HFFc6 (cell line): ENCODE data around the gene RNASE12. TPM values are rescaled to one million over a fixed set of nuclear protein-coding genes. Genes with fewer than 3 reads are reported as not detected.

ENCODE experiments used
- DNase-seq: peaks from one replicate; pipeline ENCODE4 v3.0.0-alpha.2; 2018
- H3K27ac Mint-ChIP-seq: 2 replicates; pipeline ENCODE4 v1.8.0; 2020; ENCODE audit warnings: mild to moderate bottlenecking, mixed read lengths
- H3K27me3 Mint-ChIP-seq: 2 replicates; pipeline ENCODE4 v1.8.0; 2021; ENCODE audit warnings: mild to moderate bottlenecking, moderate library complexity, mixed read lengths; ENCODE audit not compliant: insufficient read depth
- H3K36me3 Mint-ChIP-seq: 2 replicates; pipeline ENCODE4 v1.8.0; 2021; ENCODE audit warnings: low read depth, mixed read lengths
- H3K4me1 Mint-ChIP-seq: 2 replicates; pipeline ENCODE4 v1.8.0; 2020; ENCODE audit warnings: low read depth, mixed read lengths
- H3K4me3 Mint-ChIP-seq: 2 replicates; pipeline ENCODE4 v1.8.0; 2020; ENCODE audit warnings: mild to moderate bottlenecking, moderate library complexity, mixed read lengths
- H3K9me3 Mint-ChIP-seq: 2 replicates; pipeline ENCODE4 v1.8.0; 2020; ENCODE audit warnings: mild to moderate bottlenecking, mixed read lengths
- CTCF ChIP-seq: fragments of 200-600 bp; sonication (generic); IDR thresholded peaks from 2 replicates; pipeline ENCODE4 v1.5.0; 2021; ENCODE audit warnings: antibody characterized with exemption, mild to moderate bottlenecking
- total RNA-seq, 6 experiments: library from RNA; stranded (reverse); fragmentation: NEBNext Ultra II Directional; extraction: Animal tissue kit (Norgen Biotek cat#: 25700); gene quantifications; 2 replicates in 1 of 6; 3 replicates in 5 of 6; pipeline ENCODE4 v1.2.3, GENCODE V29; 2021

The RNASE12 gene
- total RNA-seq, 6 experiments from 2014 or later: not detected

GRCh38 chr14:20557212-20557542 is 34.0 kb downstream of the RNASE12 start:
- no peak for DNase-seq
- H3K4me1 Mint-ChIP-seq: no peaks in the 10 kb centered on the region
- no peaks in the 10 kb centered on the region for H3K36me3 Mint-ChIP-seq
- TF ChIP-seq CTCF: no peak
- H3K4me3 Mint-ChIP-seq: no peak overlapping the region
- peaks cover 10% of the 10 kb centered on the region for H3K27me3 Mint-ChIP-seq
- H3K27ac Mint-ChIP-seq: no peak overlapping the region
- H3K9me3 Mint-ChIP-seq: no peaks in the 10 kb centered on the region

GRCh38 chr14:20556500-20557211 is 34.5 kb downstream of the RNASE12 start:
- no peak for DNase-seq
- H3K4me1 Mint-ChIP-seq: no peaks in the 10 kb centered on the region
- H3K27ac Mint-ChIP-seq: no peak overlapping the region
- peaks cover 10% of the 10 kb centered on the region for H3K27me3 Mint-ChIP-seq
- TF ChIP-seq CTCF: no peak
- no peak overlapping the region for H3K4me3 Mint-ChIP-seq
- H3K36me3 Mint-ChIP-seq: no peaks in the 10 kb centered on the region
- no peaks in the 10 kb centered on the region for H3K9me3 Mint-ChIP-seq

- peaks cover 10% of the 10 kb centered on the region for H3K27me3 Mint-ChIP-seq
- no peak for DNase-seq
Observed at GRCh38 chr14:20555845-20556244, 35.3 kb downstream of the RNASE12 start.

GRCh38 chr14:20553024-20553423 is 38.2 kb downstream of the RNASE12 start:
- Mint-ChIP-seq H3K36me3 (no peaks in the 10 kb centered on the region), H3K4me3 (no peak overlapping the region), H3K4me1 (no peaks in the 10 kb centered on the region), H3K27me3 (peaks cover 12% of the 10 kb centered on the region), H3K27ac (no peak overlapping the region), H3K9me3 (no peaks in the 10 kb centered on the region)
- no peak for DNase-seq
- no peak for TF ChIP-seq CTCF

More at GRCh38 chr14:20555845-20556244, 35.3 kb downstream of the RNASE12 start:
- no peak for TF ChIP-seq CTCF
- H3K9me3 Mint-ChIP-seq: no peaks in the 10 kb centered on the region
- no peaks in the 10 kb centered on the region for H3K4me1 Mint-ChIP-seq
- H3K36me3 Mint-ChIP-seq: no peaks in the 10 kb centered on the region
- no peak overlapping the region for H3K4me3 Mint-ChIP-seq
- no peak overlapping the region for H3K27ac Mint-ChIP-seq

- no peak overlapping the region for H3K4me3 Mint-ChIP-seq
Observed at GRCh38 chr14:20551606-20552005, 39.6 kb downstream of the RNASE12 start.

More at GRCh38 chr14:20551606-20552005, 39.6 kb downstream of the RNASE12 start:
- DNase-seq: no peak
- H3K36me3 Mint-ChIP-seq: no peaks in the 10 kb centered on the region
- peaks cover 10% of the 10 kb centered on the region for H3K27me3 Mint-ChIP-seq
- no peaks in the 10 kb centered on the region for H3K9me3 Mint-ChIP-seq
- no peaks in the 10 kb centered on the region for H3K4me1 Mint-ChIP-seq
- H3K27ac Mint-ChIP-seq: no peak overlapping the region
- TF ChIP-seq CTCF: no peak
